ENCODE results near the gene ZEB1. TPM values are rescaled to one million over a fixed set of nuclear protein-coding genes. Genes with fewer than 3 reads are reported as not detected.
"Not testable (repeated sequence)": the region's sequence is repeated elsewhere in the genome, so short reads cannot be mapped to it uniquely, and the experiment has no call there.

The ZEB1 gene
- total RNA-seq, 1 donor from 2014 or later, result 38.8 TPM

- H3K4me1 Mint-ChIP-seq, result peaks cover 7% of the 10 kb centered on the region
- no peaks in the 10 kb centered on the region for H3K27me3 Mint-ChIP-seq (ENCODE audit: insufficient read depth, low read depth)
- H3K9me3 ChIP-seq (ENCODE audit: low read depth), result no peaks in the 10 kb centered on the region
- peaks cover 33% of the 10 kb centered on the region for H4K20me1 ChIP-seq (ENCODE audit: low read depth)
- no peak overlapping the region for H3K27ac ChIP-seq
- H3K9me3 Mint-ChIP-seq, result no peaks in the 10 kb centered on the region
- H3K27me3 ChIP-seq, result no peaks in the 10 kb centered on the region
- H3F3A ChIP-seq (ENCODE audit: low read depth), result no peaks in the 10 kb centered on the region
- H3K36me3 Mint-ChIP-seq, result peaks cover 6% of the 10 kb centered on the region
- H3K79me2 ChIP-seq (ENCODE audit: low read depth), result peaks cover 27% of the 10 kb centered on the region
- H3K9ac ChIP-seq, result no peak overlapping the region
- TF ChIP-seq EZH2phosphoT487 (IDR thresholded peaks at IDR 0.05) (no peak), EZH2 (IDR thresholded peaks at IDR 0.05) (no peak), CTCF (IDR thresholded peaks at IDR 0.05) (no peak)
- no peak for DNase-seq (ENCODE audit: low spot score)
- no peak overlapping the region for H2AFZ ChIP-seq (replicated peaks)
- no peaks in the 10 kb centered on the region for H3K36me3 ChIP-seq
- no peak overlapping the region for H3K4me3 Mint-ChIP-seq
- no peak overlapping the region for H3K4me3 ChIP-seq
- H3K4me2 ChIP-seq, result no peak overlapping the region
- H3K27ac Mint-ChIP-seq, result no peak overlapping the region
- H3K4me1 ChIP-seq, result peaks cover 5% of the 10 kb centered on the region
Observed at GRCh38 chr10:31353574-31353973, 34.6 kb downstream of the ZEB1 start.

GRCh38 chr10:31358688-31359330, 39.8 kb downstream of the ZEB1 start:
- Mint-ChIP-seq H3K27ac (no peak overlapping the region), H3K4me1 (no peaks in the 10 kb centered on the region), H3K27me3 (ENCODE audit: insufficient read depth, low read depth) (peaks cover 6% of the 10 kb centered on the region), H3K4me3 (no peak overlapping the region), H3K36me3 (peaks cover 19% of the 10 kb centered on the region), H3K9me3 (peaks cover 22% of the 10 kb centered on the region)
- H3K36me3 ChIP-seq, result no peaks in the 10 kb centered on the region
- peaks cover 6% of the 10 kb centered on the region for H4K20me1 ChIP-seq (ENCODE audit: low read depth)
- H3K4me2 ChIP-seq, result no peak overlapping the region
- no peaks in the 10 kb centered on the region for H3K4me1 ChIP-seq
- H3K79me2 ChIP-seq (ENCODE audit: low read depth), result peaks cover 10% of the 10 kb centered on the region
- H3K27ac ChIP-seq, result no peak overlapping the region
- no peaks in the 10 kb centered on the region for H3K9me3 ChIP-seq (ENCODE audit: low read depth)
- no peaks in the 10 kb centered on the region for H3K27me3 ChIP-seq
- no peak overlapping the region for H3K9ac ChIP-seq
- H3K4me3 ChIP-seq, result no peak overlapping the region
- H3F3A ChIP-seq (ENCODE audit: low read depth), result no peaks in the 10 kb centered on the region
- H2AFZ ChIP-seq (replicated peaks), result no peak overlapping the region
- TF ChIP-seq EZH2 (IDR thresholded peaks at IDR 0.05) (no peak), CTCF (IDR thresholded peaks at IDR 0.05) (no peak), EZH2phosphoT487 (IDR thresholded peaks at IDR 0.05) (no peak)
- DNase-seq (ENCODE audit: low spot score), result no peak

GRCh38 chr10:31359979-31360378, 41.0 kb downstream of the ZEB1 start:
- Histone ChIP-seq H3K27me3 (no peaks in the 10 kb centered on the region), H4K20me1 (ENCODE audit: low read depth) (peaks cover 6% of the 10 kb centered on the region), H3K4me1 (no peaks in the 10 kb centered on the region), H3K4me3 (no peak overlapping the region), H3K4me2 (no peak overlapping the region), H3K9ac (no peak overlapping the region), H3K9me3 (ENCODE audit: low read depth) (no peaks in the 10 kb centered on the region), H2AFZ (replicated peaks) (no peak overlapping the region), H3K36me3 (no peaks in the 10 kb centered on the region), H3K79me2 (ENCODE audit: low read depth) (peaks cover 10% of the 10 kb centered on the region), H3F3A (ENCODE audit: low read depth) (no peaks in the 10 kb centered on the region), H3K27ac (no peak overlapping the region)
- DNase-seq (ENCODE audit: low spot score), result no peak
- Mint-ChIP-seq H3K4me3 (no peak overlapping the region), H3K27ac (no peak overlapping the region), H3K4me1 (no peaks in the 10 kb centered on the region), H3K9me3 (peaks cover 22% of the 10 kb centered on the region), H3K27me3 (ENCODE audit: insufficient read depth, low read depth) (peaks cover 6% of the 10 kb centered on the region), H3K36me3 (peaks cover 21% of the 10 kb centered on the region)
- TF ChIP-seq CTCF (IDR thresholded peaks at IDR 0.05) (no peak), EZH2 (IDR thresholded peaks at IDR 0.05) (no peak), EZH2phosphoT487 (IDR thresholded peaks at IDR 0.05) (no peak)

GRCh38 chr10:31361475-31361874, 42.5 kb downstream of the ZEB1 start:
- not testable (repeated sequence) for H3K27me3 Mint-ChIP-seq (ENCODE audit: insufficient read depth, low read depth); H3K9me3 ChIP-seq (ENCODE audit: low read depth); H3K79me2 ChIP-seq (ENCODE audit: low read depth); H3K4me1 Mint-ChIP-seq; H4K20me1 ChIP-seq (ENCODE audit: low read depth); H3F3A ChIP-seq (ENCODE audit: low read depth); H3K4me3 ChIP-seq; H3K9ac ChIP-seq; H3K27ac ChIP-seq; H3K4me2 ChIP-seq; H3K4me3 Mint-ChIP-seq; H3K36me3 ChIP-seq; H3K4me1 ChIP-seq; DNase-seq (ENCODE audit: low spot score); H2AFZ ChIP-seq (replicated peaks); H3K27me3 ChIP-seq; H3K27ac Mint-ChIP-seq
- H3K36me3 Mint-ChIP-seq, result peaks cover 17% of the 10 kb centered on the region
- H3K9me3 Mint-ChIP-seq, result peaks cover 22% of the 10 kb centered on the region

All from neural progenitor cell (in vitro differentiated cells).